GM13976 (cell line): ENCODE data around the gene TECRL.

ENCODE experiments used
- DNase-seq: peaks from one replicate; pipeline ENCODE4 v3.0.0; 2012; ENCODE audit warnings: low spot score
- CTCF ChIP-seq: IDR thresholded peaks from 2 replicates; pipeline ENCODE4 v1.5.1; 2012; ENCODE audit warnings: borderline replicate concordance, mild to moderate bottlenecking; ENCODE audit not compliant: insufficient read depth; ENCODE audit errors: extremely low read depth, missing control alignments, control extremely low read depth
- in situ Hi-C: fragments of 300-500 bp; cut with MboI; formaldehyde crosslinking; loops from one replicate; pipeline ENCODE4 v1.12.0; 2022; ENCODE audit warnings: low sequenced_read_pairs, mixed read lengths, inconsistent platforms; ENCODE audit not compliant: unreplicated experiment

The TECRL gene

GRCh38 chr4:64399313-64400109 is 9.7 kb downstream of the TECRL start:
- no peak for TF ChIP-seq CTCF
- in situ Hi-C loops = no loop called here
- no peak for DNase-seq

- DNase-seq = no peak
- in situ Hi-C loops = no loop called here
- TF ChIP-seq CTCF = no peak
Measured at GRCh38 chr4:64394469-64394868, 14.8 kb downstream of the TECRL start.

- no peak for TF ChIP-seq CTCF
- in situ Hi-C loops = no loop called here
- DNase-seq = no peak
Measured at GRCh38 chr4:64388252-64388651, 21.0 kb downstream of the TECRL start.

- TF ChIP-seq CTCF = no peak
- in situ Hi-C loops = no loop called here
- no peak for DNase-seq
Measured at GRCh38 chr4:64385220-64385619, 24.0 kb downstream of the TECRL start.

GRCh38 chr4:64384237-64385203 is 24.7 kb downstream of the TECRL start:
- no peak for TF ChIP-seq CTCF
- DNase-seq = no peak
- in situ Hi-C loops = no loop called here

GRCh38 chr4:64368741-64369140 is 40.5 kb downstream of the TECRL start:
- DNase-seq = no peak
- TF ChIP-seq CTCF = no peak
- in situ Hi-C loops = no loop called here
